ENCODE data around the gene SLIT1.

- TF ChIP-seq ARNTL (CRISPR knock-in tag; IDR thresholded peaks at IDR 0.05; ENCODE audit: borderline replicate concordance, low read depth) (no peak), ZNF8 (CRISPR knock-in tag; IDR thresholded peaks at IDR 0.05) (no peak), BACH2 (CRISPR knock-in tag; IDR thresholded peaks at IDR 0.05; ENCODE audit: borderline replicate concordance) (no peak), ZFP30 (CRISPR knock-in tag; IDR thresholded peaks at IDR 0.05) (no peak), CREB5 (CRISPR knock-in tag; IDR thresholded peaks at IDR 0.05; ENCODE audit: low read depth) (no peak), RARB (CRISPR knock-in tag; IDR thresholded peaks at IDR 0.05) (no peak), ISL1 (CRISPR knock-in tag; IDR thresholded peaks at IDR 0.05) (no peak), ZFP3 (CRISPR knock-in tag; IDR thresholded peaks at IDR 0.05) (no peak), TCF4 (CRISPR knock-in tag; IDR thresholded peaks at IDR 0.05; ENCODE audit: borderline replicate concordance) (no peak), PATZ1 (CRISPR knock-in tag; IDR thresholded peaks at IDR 0.05; ENCODE audit: borderline replicate concordance) (no peak), TSHZ2 (CRISPR knock-in tag; IDR thresholded peaks at IDR 0.05) (no peak)
Observed at GRCh38 chr10:97015240-97015639, 170.5 kb downstream of the SLIT1 start.
